Right atrium auricular region (tissue), 2 donors: ENCODE data around the gene PPP1R13B. TPM values are rescaled to one million over a fixed set of nuclear protein-coding genes. Genes with fewer than 3 reads are reported as not detected.

Experiments
- DNase-seq: peaks from one replicate; pipeline ENCODE4 v3.0.0-alpha.2; 2019; ENCODE audit warnings: low spot score
- H3K27ac ChIP-seq, 2 donors: fragments of 200-600 bp; sonication (generic); 1 replicate in 1 of 2; 2 replicates in 1 of 2; pipeline ENCODE4 v1.5.1; 2016 to 2019
- H3K27me3 ChIP-seq, 2 donors: fragments of 200-600 bp; sonication (generic); one replicate each; pipeline versions ENCODE4 v1.5.1 to v1.6.0; 2017 to 2019
- H3K36me3 ChIP-seq: fragments of 200-600 bp; sonication (generic); one replicate; pipeline ENCODE4 v1.5.1; 2016
- H3K4me1 ChIP-seq, 2 donors: fragments of 200-600 bp; sonication (generic); one replicate each; pipeline versions ENCODE4 v1.5.1 to v1.6.0; 2017 to 2019
- H3K4me3 ChIP-seq, 2 donors: fragments of 200-600 bp; sonication (generic); 1 replicate in 1 of 2; 2 replicates in 1 of 2; pipeline ENCODE4 v1.5.1; 2017 to 2019; ENCODE audit warnings: mild to moderate bottlenecking in 1 of 2, moderate library complexity in 1 of 2
- H3K9me3 ChIP-seq, 2 donors: fragments of 200-600 bp; sonication (generic); one replicate each; pipeline ENCODE4 v1.5.1; 2019
- CTCF ChIP-seq, 2 donors: fragments of 200-600 bp; sonication (generic); IDR thresholded peaks; one replicate each; pipeline ENCODE4 v1.5.1; 2019; ENCODE audit warnings: antibody characterized with exemption in 2 of 2
- total RNA-seq, 2 donors: library from RNA; depleted of rRNA; stranded (reverse); fragments of >200 nt; gene quantifications; one replicate each; pipeline ENCODE4 v1.1.0, GENCODE V29; 2016

Gene PPP1R13B
- total RNA-seq, 2 donors from 2014 or later: 45.7 to 47.8 TPM

GRCh38 chr14:103838117-103838516 lies 9.3 kb downstream of the PPP1R13B start:
- Histone ChIP-seq H3K27ac (no peak overlapping the region), H3K4me1 (peaks cover 0 to 42% of the 10 kb centered on the region in 2 donors), H3K36me3 (no peaks in the 10 kb centered on the region), H3K9me3 (no peaks in the 10 kb centered on the region), H3K4me3 (no peak overlapping the region), H3K27me3 (no peaks in the 10 kb centered on the region)
- TF ChIP-seq CTCF (IDR thresholded peaks at IDR 0.05): no peak
- DNase-seq: no peak

GRCh38 chr14:103836976-103837725 lies 10.2 kb downstream of the PPP1R13B start:
- H3K27ac ChIP-seq: no peak overlapping the region
- H3K9me3 ChIP-seq: no peaks in the 10 kb centered on the region
- peaks cover 0 to 42% of the 10 kb centered on the region in 2 donors for H3K4me1 ChIP-seq

GRCh38 chr14:103834956-103835355 lies 12.4 kb downstream of the PPP1R13B start:
- DNase-seq: no peak
- H3K27ac ChIP-seq: no peak overlapping the region
- no peaks in the 10 kb centered on the region for H3K27me3 ChIP-seq
- peaks cover 0 to 35% of the 10 kb centered on the region in 2 donors for H3K4me1 ChIP-seq
- H3K9me3 ChIP-seq: no peaks in the 10 kb centered on the region
- no peak overlapping the region for H3K4me3 ChIP-seq
- TF ChIP-seq CTCF (IDR thresholded peaks at IDR 0.05): no peak
- H3K36me3 ChIP-seq: no peaks in the 10 kb centered on the region

More at GRCh38 chr14:103836976-103837725, 10.2 kb downstream of the PPP1R13B start:
- DNase-seq: no peak
- TF ChIP-seq CTCF (IDR thresholded peaks at IDR 0.05): no peak
- Histone ChIP-seq H3K4me3 (no peak overlapping the region), H3K36me3 (no peaks in the 10 kb centered on the region), H3K27me3 (no peaks in the 10 kb centered on the region)

GRCh38 chr14:103833711-103834110 lies 13.7 kb downstream of the PPP1R13B start:
- TF ChIP-seq CTCF (IDR thresholded peaks at IDR 0.05): no peak
- no peak for DNase-seq
- peaks cover 0 to 35% of the 10 kb centered on the region in 2 donors for H3K4me1 ChIP-seq
- H3K27me3 ChIP-seq: no peaks in the 10 kb centered on the region
- no peaks in the 10 kb centered on the region for H3K9me3 ChIP-seq
- H3K27ac ChIP-seq: no peak overlapping the region
- no peak overlapping the region for H3K4me3 ChIP-seq
- H3K36me3 ChIP-seq: no peaks in the 10 kb centered on the region

GRCh38 chr14:103832046-103832445 lies 15.3 kb downstream of the PPP1R13B start:
- Histone ChIP-seq H3K4me1 (peaks cover 0 to 34% of the 10 kb centered on the region in 2 donors), H3K4me3 (no peak overlapping the region), H3K36me3 (no peaks in the 10 kb centered on the region), H3K27ac (no peak overlapping the region), H3K27me3 (no peaks in the 10 kb centered on the region), H3K9me3 (no peaks in the 10 kb centered on the region)
- DNase-seq: no peak
- no peak for TF ChIP-seq CTCF (IDR thresholded peaks at IDR 0.05)
